ENCODE results near the gene CNBP. TPM values are rescaled to one million over a fixed set of nuclear protein-coding genes. Genes with fewer than 3 reads are reported as not detected.
"Not testable (repeated sequence)": the region's sequence is repeated elsewhere in the genome, so short reads cannot be mapped to it uniquely, and the experiment has no call there.

CNBP gene
- total and polyA plus RNA-seq, 2 experiments from 2014 or later: 240 to 373 TPM

DNA sequence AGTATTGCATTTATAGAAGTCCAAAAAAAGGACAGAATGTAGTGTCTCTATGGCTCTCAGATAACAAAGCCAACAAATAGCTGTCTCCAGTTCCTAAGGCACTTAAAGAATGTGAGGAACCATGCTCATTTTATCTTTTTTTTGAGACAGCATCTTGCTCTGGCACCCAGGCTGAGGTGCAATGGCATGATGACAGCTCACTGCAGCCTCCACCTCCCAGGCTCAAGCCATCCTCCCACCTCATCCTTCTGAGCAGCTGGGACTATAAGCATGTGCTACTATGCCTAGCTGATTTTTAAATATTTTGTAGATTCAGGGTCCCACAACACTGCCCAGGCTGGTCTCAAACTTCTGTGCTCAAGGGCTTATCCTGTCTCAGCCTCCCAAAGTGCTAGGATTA, 38.9 kb downstream of the CNBP start:
- no peak overlapping the region for H2AFZ ChIP-seq
- TF ChIP-seq EZH2 (IDR thresholded peaks at IDR 0.05; ENCODE audit: insufficient read depth, poor library complexity, severe bottlenecking) (no peak), EZH2phosphoT487 (IDR thresholded peaks at IDR 0.05; ENCODE audit: insufficient read depth, low read depth) (no peak)
- H3K9ac ChIP-seq: no peak overlapping the region
- in situ Hi-C loops (cut with MboI): no loop called here
- H3K79me2 ChIP-seq (ENCODE audit: insufficient read depth): no peaks in the 10 kb centered on the region
- no peak overlapping the region for H3K27ac ChIP-seq
- no peak for DNase-seq
- H3K4me2 ChIP-seq (ENCODE audit: unreplicated experiment): no peak overlapping the region
- no peak overlapping the region for H3K4me3 ChIP-seq
- H4K20me1 ChIP-seq (ENCODE audit: insufficient read depth): no peaks in the 10 kb centered on the region
- no peaks in the 10 kb centered on the region for H3F3A ChIP-seq (ENCODE audit: insufficient read depth)
- 0 out of 2 replicates have a peak, but pooled peaks cover 11% of the 10 kb centered on the region for H3K36me3 ChIP-seq (ENCODE audit: low read depth)
- H3K9me3 ChIP-seq (ENCODE audit: low read depth): no peaks in the 10 kb centered on the region
- H3K27me3 ChIP-seq (replicated peaks; ENCODE audit: insufficient read depth): no peaks in the 10 kb centered on the region
- H3K9me2 ChIP-seq (ENCODE audit: insufficient read depth): no peaks in the 10 kb centered on the region
- no peaks in the 10 kb centered on the region for H3K4me1 ChIP-seq (ENCODE audit: insufficient read depth)

- H4K20me1 ChIP-seq (ENCODE audit: insufficient read depth); H3K4me3 ChIP-seq; H2AFZ ChIP-seq; H3F3A ChIP-seq (ENCODE audit: insufficient read depth); DNase-seq; H3K27ac ChIP-seq; H3K9ac ChIP-seq; H3K4me2 ChIP-seq (ENCODE audit: unreplicated experiment); H3K4me1 ChIP-seq (ENCODE audit: insufficient read depth); H3K9me2 ChIP-seq (ENCODE audit: insufficient read depth); in situ Hi-C loops (cut with MboI); H3K79me2 ChIP-seq (ENCODE audit: insufficient read depth); H3K9me3 ChIP-seq (ENCODE audit: low read depth); H3K27me3 ChIP-seq (replicated peaks; ENCODE audit: insufficient read depth): not testable (repeated sequence)
- WGBS, 2 experiments (ENCODE audit: low coverage in 1 of 2, low lambda C conversion rate in 2 of 2, missing lambda C conversion rate in 2 of 2): 95 to 98% methylated on average over 5 of the region's 5 CpGs
- H3K36me3 ChIP-seq (ENCODE audit: low read depth): peaks cover 19% of the 10 kb centered on the region
Observed at GRCh38 chr3:129141011-129141410, 42.7 kb downstream of the CNBP start.

- Histone ChIP-seq H3K4me1 (ENCODE audit: insufficient read depth) (no peaks in the 10 kb centered on the region), H3F3A (ENCODE audit: insufficient read depth) (no peaks in the 10 kb centered on the region), H3K27ac (no peak overlapping the region), H3K4me2 (ENCODE audit: unreplicated experiment) (no peak overlapping the region), H3K36me3 (ENCODE audit: low read depth) (peaks cover 19% of the 10 kb centered on the region), H3K4me3 (no peak overlapping the region), H3K9me2 (ENCODE audit: insufficient read depth) (no peaks in the 10 kb centered on the region), H2AFZ (no peak overlapping the region), H3K27me3 (replicated peaks; ENCODE audit: insufficient read depth) (no peaks in the 10 kb centered on the region), H3K9ac (no peak overlapping the region), H4K20me1 (ENCODE audit: insufficient read depth) (no peaks in the 10 kb centered on the region), H3K9me3 (ENCODE audit: low read depth) (no peaks in the 10 kb centered on the region), H3K79me2 (ENCODE audit: insufficient read depth) (no peaks in the 10 kb centered on the region)
- no peak for DNase-seq
- TF ChIP-seq EZH2phosphoT487 (IDR thresholded peaks at IDR 0.05; ENCODE audit: insufficient read depth, low read depth) (no peak), EZH2 (IDR thresholded peaks at IDR 0.05; ENCODE audit: insufficient read depth, poor library complexity, severe bottlenecking) (no peak)
- in situ Hi-C loops (cut with MboI): no loop called here
- WGBS, 2 experiments (ENCODE audit: low coverage in 1 of 2, low lambda C conversion rate in 2 of 2, missing lambda C conversion rate in 2 of 2): 93 to 96% methylated on average over 1 of the region's 1 CpG
Observed at GRCh38 chr3:129139911-129140310, 43.8 kb downstream of the CNBP start.

GRCh38 chr3:129136275-129136674, 47.4 kb downstream of the CNBP start:
- H3K4me2 ChIP-seq (ENCODE audit: unreplicated experiment); H3K79me2 ChIP-seq (ENCODE audit: insufficient read depth); H3K27ac ChIP-seq; H3K4me1 ChIP-seq (ENCODE audit: insufficient read depth); H3K27me3 ChIP-seq (replicated peaks; ENCODE audit: insufficient read depth); H2AFZ ChIP-seq; DNase-seq; H3K9ac ChIP-seq; in situ Hi-C loops (cut with MboI); H4K20me1 ChIP-seq (ENCODE audit: insufficient read depth); H3K9me3 ChIP-seq (ENCODE audit: low read depth); H3F3A ChIP-seq (ENCODE audit: insufficient read depth); H3K4me3 ChIP-seq; H3K9me2 ChIP-seq (ENCODE audit: insufficient read depth): not testable (repeated sequence)
- 99% methylated on average over 9 to 10 of the region's 10 CpGs for WGBS, 2 experiments (ENCODE audit: low coverage in 1 of 2, low lambda C conversion rate in 2 of 2, missing lambda C conversion rate in 2 of 2)
- peaks cover 33% of the 10 kb centered on the region for H3K36me3 ChIP-seq (ENCODE audit: low read depth)

- H3K36me3 ChIP-seq (ENCODE audit: low read depth): peaks cover 18% of the 10 kb centered on the region
- H3K4me1 ChIP-seq (ENCODE audit: insufficient read depth): no peaks in the 10 kb centered on the region
- 92 to 95% methylated on average over 5 of the region's 5 CpGs for WGBS, 2 experiments (ENCODE audit: low coverage in 1 of 2, low lambda C conversion rate in 2 of 2, missing lambda C conversion rate in 2 of 2)
- in situ Hi-C loops (cut with MboI): no loop called here
- DNase-seq: no peak
- H4K20me1 ChIP-seq (ENCODE audit: insufficient read depth): no peaks in the 10 kb centered on the region
- no peaks in the 10 kb centered on the region for H3K9me2 ChIP-seq (ENCODE audit: insufficient read depth)
- H3F3A ChIP-seq (ENCODE audit: insufficient read depth): no peaks in the 10 kb centered on the region
- H2AFZ ChIP-seq: no peak overlapping the region
- no peak overlapping the region for H3K4me2 ChIP-seq (ENCODE audit: unreplicated experiment)
- no peak overlapping the region for H3K4me3 ChIP-seq
- no peak overlapping the region for H3K27ac ChIP-seq
- H3K9me3 ChIP-seq (ENCODE audit: low read depth): no peaks in the 10 kb centered on the region
- H3K9ac ChIP-seq: no peak overlapping the region
- TF ChIP-seq EZH2 (IDR thresholded peaks at IDR 0.05; ENCODE audit: insufficient read depth, poor library complexity, severe bottlenecking) (no peak), EZH2phosphoT487 (IDR thresholded peaks at IDR 0.05; ENCODE audit: insufficient read depth, low read depth) (no peak)
- H3K27me3 ChIP-seq (replicated peaks; ENCODE audit: insufficient read depth): no peaks in the 10 kb centered on the region
- no peaks in the 10 kb centered on the region for H3K79me2 ChIP-seq (ENCODE audit: insufficient read depth)
Observed at GRCh38 chr3:129132097-129132866, 51.4 kb downstream of the CNBP start.

All from GM23248 (cell line).